ENCODE results near the gene DOCK9.

DOCK9 gene

DNA sequence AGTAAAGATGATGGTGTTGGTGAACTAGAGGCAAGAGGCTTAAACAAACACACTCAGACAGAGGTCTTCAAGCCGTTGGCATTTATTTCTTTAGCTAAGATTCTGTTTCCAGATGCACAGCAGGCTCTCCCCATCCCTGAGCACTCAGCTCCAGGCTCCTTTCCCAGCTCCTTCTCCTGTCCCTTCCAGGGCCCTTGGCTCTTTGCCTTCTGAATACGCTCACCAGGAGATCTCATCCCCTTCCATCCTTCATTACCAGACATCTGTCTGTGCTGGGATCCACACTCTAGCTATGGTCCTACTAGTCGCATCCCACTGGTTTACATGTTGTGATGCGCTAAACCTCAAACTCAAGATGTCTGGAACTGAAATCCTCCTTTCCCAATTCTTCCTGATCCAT lies 25.3 kb upstream of the DOCK9 start:
- no peaks in the 10 kb centered on the region for H3K36me3 Mint-ChIP-seq (ENCODE audit: low read depth)
- no peaks in the 10 kb centered on the region for H3K27me3 Mint-ChIP-seq
- no peak overlapping the region for H3K27ac Mint-ChIP-seq
- no peak overlapping the region for H3K4me3 Mint-ChIP-seq
- H3K9me3 Mint-ChIP-seq: no peaks in the 10 kb centered on the region
- H3K4me1 Mint-ChIP-seq (ENCODE audit: low read depth): peaks cover 65% of the 10 kb centered on the region

DNA sequence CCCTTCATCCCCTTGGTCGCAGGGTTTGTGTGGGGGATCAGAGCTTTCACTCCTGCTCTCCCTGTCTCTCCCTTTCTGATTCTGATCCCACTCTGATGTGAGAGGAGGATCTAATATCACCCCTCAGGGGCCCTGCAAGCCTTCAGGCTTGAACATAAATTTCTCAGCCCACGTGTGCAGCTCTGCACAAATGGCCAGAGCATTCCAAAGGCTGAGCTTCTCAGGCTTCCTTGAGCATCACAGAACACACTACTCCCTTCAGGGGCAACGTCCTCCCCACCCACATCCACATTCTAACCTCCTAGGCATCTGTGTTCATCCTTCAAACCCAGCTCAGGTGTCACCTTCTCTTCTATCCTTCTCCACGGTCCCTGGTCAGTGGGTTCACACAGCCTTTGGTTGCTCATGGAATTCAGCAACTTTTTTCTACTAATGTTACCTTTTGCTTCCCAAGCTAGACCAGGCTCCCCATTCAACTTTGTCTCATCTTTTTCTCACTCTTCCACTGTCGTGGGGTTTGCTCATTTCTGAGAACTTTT lies 24.4 kb upstream of the DOCK9 start:
- Mint-ChIP-seq H3K4me1 (ENCODE audit: low read depth) (peaks cover 74% of the 10 kb centered on the region), H3K36me3 (ENCODE audit: low read depth) (no peaks in the 10 kb centered on the region), H3K27me3 (no peaks in the 10 kb centered on the region), H3K27ac (no peak overlapping the region), H3K9me3 (no peaks in the 10 kb centered on the region), H3K4me3 (no peak overlapping the region)

DNA sequence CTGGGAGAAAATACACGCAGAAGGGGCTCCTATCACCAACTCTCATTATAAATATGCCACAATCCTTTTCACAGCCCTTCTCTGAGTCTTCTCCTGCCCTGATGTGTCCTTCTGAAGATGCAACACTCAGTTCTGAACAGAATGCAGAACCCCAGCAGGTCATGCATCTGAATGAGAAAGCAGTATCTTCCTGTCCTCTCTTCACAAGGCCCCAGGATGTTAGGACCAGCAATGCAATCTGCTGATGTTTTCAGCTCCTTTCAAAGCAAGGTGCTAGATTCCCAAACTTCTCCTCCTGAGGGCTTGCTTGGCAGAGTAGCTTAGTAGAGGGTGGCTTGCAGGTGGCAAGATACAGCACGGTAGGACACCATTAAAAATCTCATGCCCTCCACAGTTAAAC lies 22.3 kb upstream of the DOCK9 start:
- Mint-ChIP-seq H3K9me3 (no peaks in the 10 kb centered on the region), H3K27ac (peak overlapping the region; percentile 0), H3K36me3 (ENCODE audit: low read depth) (no peaks in the 10 kb centered on the region), H3K27me3 (no peaks in the 10 kb centered on the region), H3K4me1 (ENCODE audit: low read depth) (peaks cover 79% of the 10 kb centered on the region), H3K4me3 (no peak overlapping the region)

DNA sequence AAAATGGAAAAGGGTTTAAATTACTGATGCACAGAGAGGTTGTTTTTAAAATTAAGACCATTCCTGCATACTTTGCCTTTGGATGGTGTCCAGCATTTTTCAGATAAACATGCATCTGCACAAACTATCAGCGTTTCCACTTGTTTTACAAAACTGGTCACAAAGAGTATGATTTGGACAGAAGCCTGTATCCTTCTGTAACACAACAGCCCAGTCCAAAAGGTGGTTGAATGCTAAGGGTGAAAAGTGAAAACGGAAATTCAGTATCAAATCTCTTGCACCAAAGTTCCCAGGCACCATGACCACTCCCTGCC lies 21.7 kb upstream of the DOCK9 start:
- no peaks in the 10 kb centered on the region for H3K27me3 Mint-ChIP-seq
- no peaks in the 10 kb centered on the region for H3K36me3 Mint-ChIP-seq (ENCODE audit: low read depth)
- H3K4me1 Mint-ChIP-seq (ENCODE audit: low read depth): peaks cover 83% of the 10 kb centered on the region
- no peak overlapping the region for H3K4me3 Mint-ChIP-seq
- H3K27ac Mint-ChIP-seq: peak overlapping the region; percentile 0
- no peaks in the 10 kb centered on the region for H3K9me3 Mint-ChIP-seq

GRCh38 chr13:98998831-98999638 lies 21.2 kb upstream of the DOCK9 start:
- H3K27me3 Mint-ChIP-seq: no peaks in the 10 kb centered on the region
- peaks cover 79% of the 10 kb centered on the region for H3K4me1 Mint-ChIP-seq (ENCODE audit: low read depth)
- no peaks in the 10 kb centered on the region for H3K36me3 Mint-ChIP-seq (ENCODE audit: low read depth)
- peak overlapping the region; percentile 51 for H3K4me3 Mint-ChIP-seq
- peak overlapping the region; percentile 76 for H3K27ac Mint-ChIP-seq
- H3K9me3 Mint-ChIP-seq: no peaks in the 10 kb centered on the region

GRCh38 chr13:98997738-98998641 lies 20.1 kb upstream of the DOCK9 start:
- no peaks in the 10 kb centered on the region for H3K27me3 Mint-ChIP-seq
- H3K27ac Mint-ChIP-seq: peak overlapping the region; percentile 76
- H3K9me3 Mint-ChIP-seq: no peaks in the 10 kb centered on the region
- peaks cover 74% of the 10 kb centered on the region for H3K4me1 Mint-ChIP-seq (ENCODE audit: low read depth)
- H3K36me3 Mint-ChIP-seq (ENCODE audit: low read depth): no peaks in the 10 kb centered on the region
- peak overlapping the region; percentile 51 for H3K4me3 Mint-ChIP-seq

GRCh38 chr13:98997011-98997730 lies 19.3 kb upstream of the DOCK9 start:
- Mint-ChIP-seq H3K36me3 (ENCODE audit: low read depth) (no peaks in the 10 kb centered on the region), H3K27me3 (no peaks in the 10 kb centered on the region), H3K4me3 (no peak overlapping the region), H3K27ac (no peak overlapping the region), H3K9me3 (no peaks in the 10 kb centered on the region), H3K4me1 (ENCODE audit: low read depth) (peaks cover 76% of the 10 kb centered on the region)

- no peaks in the 10 kb centered on the region for H3K27me3 Mint-ChIP-seq
- no peaks in the 10 kb centered on the region for H3K9me3 Mint-ChIP-seq
- H3K27ac Mint-ChIP-seq: no peak overlapping the region
- no peaks in the 10 kb centered on the region for H3K36me3 Mint-ChIP-seq (ENCODE audit: low read depth)
- peaks cover 69% of the 10 kb centered on the region for H3K4me1 Mint-ChIP-seq (ENCODE audit: low read depth)
- no peak overlapping the region for H3K4me3 Mint-ChIP-seq
Observed at GRCh38 chr13:98996046-98996445, 18.2 kb upstream of the DOCK9 start.

GRCh38 chr13:98994896-98995295 lies 17.0 kb upstream of the DOCK9 start:
- H3K4me1 Mint-ChIP-seq (ENCODE audit: low read depth): peaks cover 63% of the 10 kb centered on the region

GRCh38 chr13:98994080-98994479 lies 16.2 kb upstream of the DOCK9 start:
- Mint-ChIP-seq H3K36me3 (ENCODE audit: low read depth) (no peaks in the 10 kb centered on the region), H3K4me3 (no peak overlapping the region), H3K9me3 (no peaks in the 10 kb centered on the region), H3K27ac (no peak overlapping the region), H3K27me3 (no peaks in the 10 kb centered on the region), H3K4me1 (ENCODE audit: low read depth) (peaks cover 63% of the 10 kb centered on the region)

More at GRCh38 chr13:98994896-98995295, 17.0 kb upstream of the DOCK9 start:
- H3K9me3 Mint-ChIP-seq: no peaks in the 10 kb centered on the region
- H3K27me3 Mint-ChIP-seq: no peaks in the 10 kb centered on the region
- H3K4me3 Mint-ChIP-seq: no peak overlapping the region
- H3K36me3 Mint-ChIP-seq (ENCODE audit: low read depth): no peaks in the 10 kb centered on the region
- peak overlapping the region; percentile 47 for H3K27ac Mint-ChIP-seq

GRCh38 chr13:98992355-98992754 lies 14.5 kb upstream of the DOCK9 start:
- H3K4me1 Mint-ChIP-seq (ENCODE audit: low read depth): peaks cover 54% of the 10 kb centered on the region
- H3K27me3 Mint-ChIP-seq: no peaks in the 10 kb centered on the region
- H3K27ac Mint-ChIP-seq: peak overlapping the region; percentile 15
- H3K4me3 Mint-ChIP-seq: peak overlapping the region; percentile 2
- no peaks in the 10 kb centered on the region for H3K9me3 Mint-ChIP-seq
- no peaks in the 10 kb centered on the region for H3K36me3 Mint-ChIP-seq (ENCODE audit: low read depth)

DNA sequence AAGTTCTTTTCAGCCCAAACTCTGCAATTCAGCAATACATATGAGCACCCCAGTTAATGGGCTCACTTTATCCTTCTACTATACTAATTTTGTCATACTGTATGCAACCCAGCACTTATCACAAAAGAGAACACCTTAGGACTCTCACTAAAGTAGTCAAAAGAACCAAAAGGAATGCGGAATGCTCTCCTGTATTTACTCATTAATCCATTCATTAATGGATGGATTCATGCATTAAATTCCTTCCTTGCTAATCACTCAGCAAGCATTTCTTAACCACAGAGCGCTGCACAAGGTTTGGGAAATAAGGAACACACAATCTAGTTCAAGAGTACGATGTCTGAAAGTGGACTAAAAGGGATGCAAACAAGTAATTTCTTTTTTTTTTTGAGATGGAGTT lies 12.8 kb upstream of the DOCK9 start:
- Mint-ChIP-seq H3K27ac (no peak overlapping the region), H3K36me3 (ENCODE audit: low read depth) (no peaks in the 10 kb centered on the region), H3K4me3 (no peak overlapping the region), H3K27me3 (no peaks in the 10 kb centered on the region), H3K4me1 (ENCODE audit: low read depth) (peaks cover 61% of the 10 kb centered on the region), H3K9me3 (no peaks in the 10 kb centered on the region)

- H3K27me3 Mint-ChIP-seq: no peaks in the 10 kb centered on the region
- peaks cover 65% of the 10 kb centered on the region for H3K4me1 Mint-ChIP-seq (ENCODE audit: low read depth)
- H3K27ac Mint-ChIP-seq: no peak overlapping the region
- peak overlapping the region; percentile 20 for H3K4me3 Mint-ChIP-seq
- no peaks in the 10 kb centered on the region for H3K36me3 Mint-ChIP-seq (ENCODE audit: low read depth)
- no peaks in the 10 kb centered on the region for H3K9me3 Mint-ChIP-seq
Observed at GRCh38 chr13:98989469-98990235, 11.8 kb upstream of the DOCK9 start.

GRCh38 chr13:98988780-98989179 lies 10.9 kb upstream of the DOCK9 start:
- Mint-ChIP-seq H3K4me1 (ENCODE audit: low read depth) (peaks cover 74% of the 10 kb centered on the region), H3K9me3 (no peaks in the 10 kb centered on the region), H3K4me3 (no peak overlapping the region), H3K27me3 (no peaks in the 10 kb centered on the region), H3K36me3 (ENCODE audit: low read depth) (no peaks in the 10 kb centered on the region), H3K27ac (no peak overlapping the region)

All from stimulated activated naive CD8-positive, alpha-beta T cell treated with anti-CD3 and anti-CD28 coated beads, Interleukin-15, Interleukin-2, amounts not matched to agents 100 ng/mL and 50 ng/mL, for 24 hours (primary cell).